Measurements from ENCODE around the gene C14orf132. TPM values are rescaled to one million over a fixed set of nuclear protein-coding genes. Genes with fewer than 3 reads are reported as not detected.

C14orf132 gene
- polyA plus RNA-seq, 1 donor (not counting 4 experiments of a cell fraction or from before 2014, with no cell fraction given) = 1.3 TPM

GRCh38 chr14:96090441-96091148 lies 51.4 kb downstream of the C14orf132 start:
- H3K4me2 ChIP-seq (ENCODE audit: control insufficient read depth, extremely low read depth, insufficient read depth, low read depth, low read length) = no peak overlapping the region
- H3K79me2 ChIP-seq (ENCODE audit: control insufficient read depth, insufficient read depth, low read length) = no peaks in the 10 kb centered on the region
- no peaks in the 10 kb centered on the region for H3K9me3 ChIP-seq (ENCODE audit: control insufficient read depth, low read depth, low read length)
- DNase-seq (ENCODE audit: low read depth, low spot score) (no peak), FAIRE-seq (no peak)
- no peaks in the 10 kb centered on the region for H3K36me3 ChIP-seq (ENCODE audit: control insufficient read depth in 2 of 2, extremely low read depth in 1 of 2, insufficient read depth in 2 of 2, low read length in 2 of 2)
- dilution Hi-C loops (cut with MboI; ENCODE audit: extremely low pct_ligation_motif_present, low sequenced_read_pairs) = no loop called here
- peaks cover 35% of the 10 kb centered on the region for H3K27me3 ChIP-seq (ENCODE audit: control insufficient read depth, extremely low read depth, insufficient read depth, low read length)
- no peak overlapping the region for H2AFZ ChIP-seq (ENCODE audit: control insufficient read depth, low read length)
- H3K9ac ChIP-seq (ENCODE audit: control insufficient read depth, extremely low read depth, insufficient read depth, low read length) = no peak overlapping the region
- H4K20me1 ChIP-seq (ENCODE audit: control insufficient read depth, extremely low read depth, insufficient read depth, low read length) = no peaks in the 10 kb centered on the region
- TF ChIP-seq EZH2 (IDR thresholded peaks at IDR 0.05; ENCODE audit: low read length) (no peak), CTCF (optimal IDR thresholded peaks at IDR 0.05 in 1 of 3, IDR thresholded peaks at IDR 0.05 in 1 of 3, conservative IDR thresholded peaks at IDR 0.05 in 1 of 3; ENCODE audit: extremely low read depth in 1 of 3, insufficient read depth in 2 of 3, low read length in 3 of 3) (no peak)
- no peaks in the 10 kb centered on the region for H3K9me1 ChIP-seq (ENCODE audit: control insufficient read depth, extremely low read depth, insufficient read depth, low read length)
- peaks cover 9% of the 10 kb centered on the region for H3K4me1 ChIP-seq (ENCODE audit: control insufficient read depth, extremely low read depth, insufficient read depth, low read length)
- no peak overlapping the region for H3K27ac ChIP-seq (ENCODE audit: control insufficient read depth, insufficient read depth, low read length)
- no peak overlapping the region for H3K4me3 ChIP-seq (ENCODE audit: control insufficient read depth in 2 of 3, extremely low read depth in 1 of 3, insufficient read depth in 2 of 3, low read depth in 1 of 3, low read length in 3 of 3)

DNA sequence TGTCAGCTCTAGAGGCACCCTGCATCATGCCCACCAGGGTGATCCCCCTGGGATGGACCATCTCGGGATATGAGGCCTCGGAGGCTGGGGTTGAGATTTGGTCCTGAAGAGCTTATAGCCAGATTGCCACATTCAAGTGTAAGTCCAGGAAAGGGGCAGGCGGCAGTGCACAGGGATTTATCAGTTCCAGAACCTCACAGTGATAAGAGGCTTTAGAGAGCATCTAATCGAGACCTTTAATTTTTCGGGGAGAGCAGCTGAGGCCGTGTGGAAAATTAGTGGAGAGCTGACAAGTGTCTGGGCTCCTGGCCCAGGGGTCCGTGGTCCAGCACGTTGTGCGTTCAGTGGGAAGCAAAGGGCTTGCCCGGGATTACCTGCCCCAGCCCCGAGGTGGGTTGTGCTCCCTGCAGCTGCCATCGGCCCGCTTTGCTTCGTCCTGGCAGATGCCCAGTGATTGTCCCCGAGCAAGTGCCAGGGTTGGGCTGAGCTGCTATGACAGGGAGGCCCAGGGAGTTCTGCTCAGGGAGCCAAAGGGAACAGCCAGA lies 52.1 kb downstream of the C14orf132 start:
- no peak overlapping the region for H3K4me2 ChIP-seq (ENCODE audit: control insufficient read depth, extremely low read depth, insufficient read depth, low read depth, low read length)
- no peak overlapping the region for H3K27ac ChIP-seq (ENCODE audit: control insufficient read depth, insufficient read depth, low read length)
- peaks cover 12% of the 10 kb centered on the region for H3K4me1 ChIP-seq (ENCODE audit: control insufficient read depth, extremely low read depth, insufficient read depth, low read length)
- H3K9ac ChIP-seq (ENCODE audit: control insufficient read depth, extremely low read depth, insufficient read depth, low read length) = no peak overlapping the region
- peaks cover 39% of the 10 kb centered on the region for H3K27me3 ChIP-seq (ENCODE audit: control insufficient read depth, extremely low read depth, insufficient read depth, low read length)
- no peaks in the 10 kb centered on the region for H3K79me2 ChIP-seq (ENCODE audit: control insufficient read depth, insufficient read depth, low read length)
- no peaks in the 10 kb centered on the region for H4K20me1 ChIP-seq (ENCODE audit: control insufficient read depth, extremely low read depth, insufficient read depth, low read length)
- H2AFZ ChIP-seq (ENCODE audit: control insufficient read depth, low read length) = no peak overlapping the region
- H3K4me3 ChIP-seq (ENCODE audit: control insufficient read depth in 2 of 3, extremely low read depth in 1 of 3, insufficient read depth in 2 of 3, low read depth in 1 of 3, low read length in 3 of 3) = no peak overlapping the region
- dilution Hi-C loops (cut with MboI; ENCODE audit: extremely low pct_ligation_motif_present, low sequenced_read_pairs) = no loop called here
- FAIRE-seq = no peak
- no peaks in the 10 kb centered on the region for H3K9me3 ChIP-seq (ENCODE audit: control insufficient read depth, low read depth, low read length)
- no peaks in the 10 kb centered on the region for H3K36me3 ChIP-seq (ENCODE audit: control insufficient read depth in 2 of 2, extremely low read depth in 1 of 2, insufficient read depth in 2 of 2, low read length in 2 of 2)
- no peak for DNase-seq (ENCODE audit: low read depth, low spot score)
- TF ChIP-seq EZH2 (IDR thresholded peaks at IDR 0.05; ENCODE audit: low read length) (no peak), CTCF (optimal IDR thresholded peaks at IDR 0.05 in 1 of 3, IDR thresholded peaks at IDR 0.05 in 1 of 3, conservative IDR thresholded peaks at IDR 0.05 in 1 of 3; ENCODE audit: extremely low read depth in 1 of 3, insufficient read depth in 2 of 3, low read length in 3 of 3) (no peak)
- H3K9me1 ChIP-seq (ENCODE audit: control insufficient read depth, extremely low read depth, insufficient read depth, low read length) = no peaks in the 10 kb centered on the region

Data from keratinocyte (primary cell).